COLO668 (cell line): Measurements from ENCODE around the gene DDX27.
"Not testable (repeated sequence)": the region's sequence is repeated elsewhere in the genome, so short reads cannot be mapped to it uniquely, and the experiment has no call there.

Experiments used
- DNase-seq: peaks from one replicate; lab custom pipeline; 2025; ENCODE audit not compliant: unreplicated experiment; lab: John Stamatoyannopoulos, UW

Gene DDX27

DNA sequence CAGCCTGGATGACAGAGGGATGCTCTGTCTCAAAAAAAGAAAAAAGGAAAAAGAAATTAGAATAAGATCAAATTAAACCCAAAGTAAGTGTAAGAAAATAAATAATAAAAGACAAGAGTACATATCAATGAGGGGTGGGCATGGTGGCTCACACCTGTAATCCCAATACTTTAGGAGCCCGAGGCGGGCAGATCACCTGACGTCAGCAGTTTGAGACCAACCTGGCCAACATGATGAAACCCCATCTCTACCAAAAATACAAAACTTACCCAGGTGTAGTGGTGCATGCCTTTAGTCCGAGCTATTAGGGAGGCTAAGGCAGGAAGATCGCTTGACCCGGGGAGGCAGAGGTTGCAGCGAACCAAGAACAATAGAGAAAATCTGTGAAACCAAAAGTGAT is 16.2 kb upstream of the DDX27 start:
- no peak for DNase-seq

GRCh38 chr20:49203746-49204145 is 15.5 kb upstream of the DDX27 start:
- DNase-seq: no peak

DNA sequence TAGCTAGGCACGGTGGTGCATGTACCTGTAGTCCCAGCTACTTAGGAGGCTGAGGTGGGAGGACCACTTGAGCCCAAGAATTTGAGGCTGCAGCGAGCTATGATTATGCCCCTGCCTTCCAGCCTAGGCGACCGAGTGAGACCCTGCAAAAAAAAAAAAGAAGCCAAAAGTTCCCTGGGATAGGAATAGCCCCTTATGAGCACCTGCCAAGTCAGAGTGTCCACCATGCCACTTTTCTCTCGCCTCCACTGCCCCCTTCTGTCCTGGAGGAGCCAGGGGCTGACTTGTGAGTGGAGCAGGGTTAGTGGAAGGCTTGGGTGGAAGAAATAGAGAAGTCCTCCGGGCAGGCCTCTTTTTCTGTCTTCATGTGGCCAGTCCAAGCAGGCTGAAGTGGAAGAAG is 12.1 kb upstream of the DDX27 start:
- DNase-seq: no peak

- DNase-seq: no peak
These were observed 9.0 kb upstream of the DDX27 start for GRCh38 chr20:49210101-49210756.

GRCh38 chr20:49210757-49211110 is 8.5 kb upstream of the DDX27 start:
- DNase-seq: no peak

DNA sequence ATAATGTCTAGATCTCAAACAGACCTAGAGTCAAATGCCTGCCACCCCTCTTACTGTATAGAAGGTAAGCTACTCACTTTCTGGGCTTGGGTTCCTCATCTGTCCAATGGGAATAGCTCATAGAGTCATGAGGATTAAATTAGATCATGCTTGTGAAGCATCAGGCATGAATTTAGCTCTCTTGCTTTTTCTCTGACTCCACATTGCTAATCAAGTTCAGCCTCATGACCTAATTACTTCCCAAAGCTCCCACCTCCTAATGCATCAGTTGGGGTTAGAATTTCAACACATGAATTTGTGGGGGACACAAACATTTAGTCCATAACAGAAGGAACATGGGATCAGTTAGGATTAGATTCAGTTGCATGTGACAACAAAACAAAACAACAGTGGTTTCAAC is 4.6 kb upstream of the DDX27 start:
- DNase-seq: no peak

DNA sequence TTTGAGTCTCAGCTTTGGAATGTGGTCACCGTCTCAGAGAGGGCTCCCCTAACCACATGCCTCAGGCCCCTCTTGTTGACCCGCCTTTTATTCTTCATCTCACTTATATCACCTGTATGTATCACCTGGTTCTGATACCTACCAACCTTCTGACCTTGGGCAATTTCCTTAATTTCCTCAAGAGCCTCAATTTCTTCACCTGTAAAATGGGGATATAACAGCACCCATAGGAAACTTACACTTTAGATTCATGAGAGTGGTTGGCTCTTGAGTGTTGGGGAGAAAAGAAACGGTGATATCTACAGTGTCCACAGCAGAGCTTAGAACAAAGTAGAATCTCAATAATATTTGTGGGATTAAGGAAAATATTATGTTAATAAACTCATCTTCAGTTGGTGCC is 4.0 kb upstream of the DDX27 start:
- no peak for DNase-seq

GRCh38 chr20:49216991-49217578 is 2.1 kb upstream of the DDX27 start:
- DNase-seq: peak; percentile 94

GRCh38 chr20:49218739-49219090 is 501 bp upstream of the DDX27 start:
- not testable (repeated sequence) for DNase-seq

GRCh38 chr20:49219924-49220831 is 962 bp downstream of the DDX27 start:
- DNase-seq: no peak

DNA sequence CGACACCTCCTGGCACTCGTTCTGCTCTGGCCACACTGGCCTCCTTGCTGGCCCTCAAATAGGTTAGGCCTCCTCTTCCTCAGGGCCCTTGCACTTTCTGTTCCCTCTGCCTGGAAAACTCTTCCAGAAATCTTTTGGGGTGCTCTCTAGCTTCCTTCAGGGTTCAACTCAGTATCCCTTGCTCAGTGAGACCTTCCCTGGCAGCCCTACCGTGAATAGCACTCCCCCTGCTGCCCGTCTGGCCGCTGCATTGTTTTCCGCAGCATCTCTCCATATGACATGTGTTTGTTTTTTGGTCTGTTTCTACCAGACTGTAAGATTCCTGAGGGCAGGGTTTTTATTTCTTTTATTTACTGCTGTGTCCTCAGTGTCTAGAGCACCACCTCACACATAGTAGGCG is 6.7 kb downstream of the DDX27 start:
- no peak for DNase-seq

GRCh38 chr20:49228676-49229075 is 9.5 kb downstream of the DDX27 start:
- DNase-seq: peak; percentile 82

DNA sequence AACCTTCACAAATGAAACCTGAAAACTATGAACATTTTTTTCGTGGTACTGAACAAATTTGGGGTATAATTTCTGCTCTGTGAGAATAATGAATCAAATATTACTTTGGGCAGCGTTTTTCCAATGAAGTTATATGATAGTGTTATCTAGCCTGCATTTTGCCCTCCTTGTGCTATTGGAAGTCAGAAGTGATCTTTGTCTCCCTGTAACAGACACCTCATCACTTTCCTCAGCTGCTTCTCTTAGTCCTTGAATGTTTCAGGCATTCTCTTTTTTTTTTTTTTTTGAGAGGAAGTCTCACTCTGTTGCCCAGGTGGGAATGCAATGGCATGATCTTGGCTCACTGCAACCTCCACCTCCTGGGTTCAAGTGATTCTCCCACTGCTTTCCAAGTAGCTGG is 10.2 kb downstream of the DDX27 start:
- DNase-seq: no peak

DNA sequence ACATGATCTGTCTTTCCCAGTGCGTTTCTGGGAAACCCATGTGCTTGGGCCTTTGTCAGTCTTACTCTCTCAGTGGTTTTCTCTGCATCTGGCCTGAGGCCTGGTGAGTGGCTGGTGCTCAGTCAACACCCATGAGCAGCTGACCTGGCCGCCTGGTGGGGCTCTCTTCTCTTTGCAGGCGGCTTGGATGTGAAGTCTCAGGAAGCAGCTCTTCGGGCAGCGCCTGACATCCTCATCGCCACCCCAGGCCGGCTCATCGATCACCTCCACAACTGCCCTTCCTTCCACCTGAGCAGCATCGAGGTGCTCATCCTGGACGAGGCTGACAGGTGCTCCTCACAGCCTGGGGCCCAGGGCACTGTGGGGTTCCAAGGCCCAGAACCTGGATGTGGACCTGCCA is 10.8 kb downstream of the DDX27 start:
- DNase-seq: peak; percentile 94

DNA sequence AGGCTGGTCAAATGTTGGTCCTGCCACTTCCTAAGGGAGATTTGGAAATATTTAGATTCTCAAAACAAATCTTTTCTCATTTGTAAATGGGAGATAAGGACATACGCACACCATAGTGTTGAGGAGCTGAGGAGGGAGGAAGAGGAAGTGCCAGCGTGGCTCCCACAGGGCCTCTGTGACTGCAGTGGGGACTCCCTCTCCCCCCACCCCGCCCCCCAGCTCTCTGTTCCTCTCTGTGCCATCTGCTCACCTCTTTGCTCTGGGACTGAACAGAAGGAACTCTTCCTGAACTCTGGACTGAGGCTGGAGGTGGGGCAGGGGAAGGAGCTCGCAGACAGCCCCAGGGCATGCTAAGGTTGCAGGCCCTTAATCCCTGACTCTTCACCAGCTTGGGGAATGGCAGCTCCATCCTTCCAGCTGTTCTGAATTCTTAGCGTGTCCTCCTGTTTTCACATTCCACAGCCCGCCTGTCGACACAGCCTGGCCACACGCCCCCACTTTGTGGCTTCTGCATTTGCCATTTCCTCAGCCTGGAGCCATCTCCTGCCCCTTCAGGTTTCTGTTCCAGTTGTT is 11.4 kb downstream of the DDX27 start:
- peak; percentile 51 for DNase-seq

- no peak for DNase-seq
These were observed 12.3 kb downstream of the DDX27 start for GRCh38 chr20:49231471-49231870.

- DNase-seq: no peak
These were observed 14.0 kb downstream of the DDX27 start for GRCh38 chr20:49233226-49233625.

- no peak for DNase-seq
These were observed 15.6 kb downstream of the DDX27 start for GRCh38 chr20:49234831-49235230.

DNA sequence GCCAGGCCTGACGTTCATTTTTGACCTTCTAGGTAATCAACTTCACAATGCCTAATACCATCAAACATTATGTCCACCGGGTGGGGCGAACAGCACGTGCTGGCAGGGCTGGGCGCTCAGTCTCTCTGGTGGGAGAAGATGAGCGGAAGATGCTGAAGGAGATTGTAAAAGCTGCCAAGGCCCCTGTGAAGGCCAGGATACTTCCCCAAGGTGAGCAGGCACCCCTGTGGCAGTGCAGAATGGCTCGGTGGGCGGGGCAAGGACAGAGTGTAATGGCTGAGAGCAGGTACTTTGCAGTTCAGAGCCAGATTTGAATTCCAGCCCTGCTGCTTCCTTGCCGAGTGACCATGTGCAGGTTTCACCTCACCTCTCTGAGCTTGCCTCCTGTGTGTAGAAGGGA is 17.1 kb downstream of the DDX27 start:
- DNase-seq: no peak

DNA sequence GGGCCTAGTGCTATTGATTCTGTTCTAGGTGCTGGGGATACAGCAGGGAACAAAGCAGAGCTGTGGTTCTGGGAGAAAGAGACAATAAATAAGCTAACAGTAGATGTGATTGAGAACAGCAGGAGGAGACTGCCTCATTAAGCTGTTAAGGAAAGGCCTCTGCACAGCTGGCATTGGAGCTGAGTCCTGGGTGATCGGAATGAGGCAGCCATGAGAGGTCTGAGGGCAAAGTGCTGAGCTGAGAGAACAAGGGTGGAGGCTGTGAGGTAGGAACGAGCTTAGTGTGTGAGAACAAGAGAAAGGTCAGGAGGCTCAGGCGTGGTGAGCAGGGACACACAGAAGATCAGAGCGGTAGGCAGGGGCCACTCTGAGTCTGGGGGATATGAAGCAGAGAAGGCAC is 18.3 kb downstream of the DDX27 start:
- no peak for DNase-seq

DNA sequence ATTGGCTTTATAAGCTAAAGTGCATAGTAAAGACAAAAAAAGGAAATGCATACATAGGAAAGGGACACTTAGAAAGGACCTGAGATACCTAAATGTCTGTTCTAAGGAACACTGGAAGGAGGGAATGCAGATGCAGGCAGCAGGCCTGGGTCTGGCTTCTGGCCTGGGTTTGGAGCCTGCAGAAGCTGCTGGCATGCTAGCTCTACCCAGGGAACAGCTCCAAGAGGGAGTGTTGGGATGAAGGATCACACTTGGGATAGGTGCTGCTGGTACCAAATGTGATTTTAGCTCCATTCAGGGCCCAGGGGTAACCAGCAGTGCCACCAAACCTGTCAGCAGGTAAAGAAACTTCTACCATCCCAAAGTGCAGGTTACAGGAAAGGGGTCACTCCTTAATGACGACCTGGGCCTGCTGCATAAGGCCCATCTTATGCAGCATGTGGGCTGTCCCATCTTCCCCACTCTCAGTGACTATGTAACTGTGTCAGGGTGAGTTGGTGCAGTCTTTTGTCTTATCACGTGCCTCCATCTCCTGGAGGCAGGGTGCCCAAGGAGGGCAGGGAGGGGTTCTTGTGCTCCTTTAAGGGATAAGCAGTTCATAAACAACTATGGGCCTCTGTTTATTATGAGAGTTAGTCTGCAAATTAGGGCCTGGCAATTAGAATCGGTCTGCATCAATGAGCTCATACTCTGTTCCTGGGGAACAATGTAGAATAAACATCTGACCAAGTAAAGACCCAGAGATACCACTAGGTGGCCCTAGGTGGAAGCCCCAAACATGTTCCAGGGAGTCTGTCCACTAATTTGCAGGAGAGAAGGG is 26.9 kb downstream of the DDX27 start:
- DNase-seq: peak; percentile 12
